Mucosa of rectum (tissue), 2 donors: ENCODE measurements around the gene KRTAP23-1.

Source experiments
- H3K27ac ChIP-seq, 2 donors: one replicate each; pipeline ENCODE4 v1.7.0; 2013; ENCODE audit warnings: inconsistent platforms in 2 of 2, low read depth in 2 of 2, low read length in 2 of 2
- H3K27me3 ChIP-seq, 2 donors: one replicate each; pipeline ENCODE4 v1.7.0; 2013; ENCODE audit warnings: low read length in 2 of 2; ENCODE audit not compliant: control insufficient read depth in 2 of 2, insufficient read depth in 2 of 2
- H3K36me3 ChIP-seq, 2 donors: one replicate each; pipeline ENCODE4 v1.7.0; 2013; ENCODE audit warnings: low read length in 2 of 2; ENCODE audit not compliant: control insufficient read depth in 2 of 2, insufficient read depth in 2 of 2
- H3K4me1 ChIP-seq, 2 donors: one replicate each; pipeline ENCODE4 v1.7.0; 2013; ENCODE audit warnings: low read length in 2 of 2, mild to moderate bottlenecking in 1 of 2; ENCODE audit not compliant: control insufficient read depth in 2 of 2, insufficient read depth in 2 of 2
- H3K4me3 ChIP-seq, 2 donors: one replicate each; pipeline ENCODE4 v1.7.0; 2013; ENCODE audit warnings: low read length in 2 of 2
- H3K9ac ChIP-seq, 2 donors: one replicate each; pipeline ENCODE4 v1.7.0; 2013; ENCODE audit warnings: low read length in 2 of 2, low read depth in 1 of 2, mild to moderate bottlenecking in 1 of 2
- H3K9me3 ChIP-seq, 2 donors: one replicate each; pipeline ENCODE4 v1.7.0; 2013; ENCODE audit warnings: low read length in 2 of 2; ENCODE audit not compliant: control insufficient read depth in 2 of 2
- donor health status: healthy.
- donor health status: Normal muscosa, but diverticular disease.

Gene KRTAP23-1

DNA sequence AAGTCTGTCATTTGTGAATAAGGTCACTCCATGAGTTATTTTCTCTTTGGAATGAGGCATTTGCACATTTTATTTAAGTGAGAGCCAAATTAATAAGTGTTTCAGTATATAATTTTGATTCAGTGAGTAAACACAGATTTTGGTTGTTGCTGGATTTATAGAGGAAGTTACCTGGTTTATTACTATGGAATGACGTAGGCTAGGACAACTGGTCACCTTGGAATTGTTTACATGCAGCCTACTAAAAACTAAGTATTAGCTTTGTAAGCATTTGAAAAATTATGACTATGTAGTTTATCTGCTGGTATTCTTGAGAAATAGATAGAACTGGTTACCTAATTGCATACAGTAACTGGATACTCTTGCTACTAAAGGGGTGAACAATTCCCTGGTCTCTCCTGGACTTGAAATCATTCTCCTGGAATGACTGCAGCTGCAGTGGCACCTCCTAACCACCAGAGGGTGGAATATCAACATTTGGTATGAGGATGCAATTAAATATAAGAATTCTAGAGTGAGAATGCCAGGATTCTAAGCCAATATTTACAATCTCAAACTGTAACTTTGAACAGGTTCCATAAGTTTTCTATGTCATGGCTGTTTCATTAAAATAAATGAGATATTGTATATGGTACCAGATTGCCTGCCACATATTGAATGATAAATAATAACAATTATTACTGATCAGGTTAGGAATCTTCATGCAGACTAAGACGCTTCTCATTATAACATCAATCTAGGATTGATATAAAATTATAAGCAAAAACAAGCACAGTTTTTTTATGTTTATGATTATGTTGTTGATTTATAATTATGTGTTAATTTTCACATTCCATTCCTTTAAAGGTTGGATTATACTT lies 7.5 kb downstream of the KRTAP23-1 start:
- Histone ChIP-seq H3K36me3 (no peaks in the 10 kb centered on the region), H3K4me1 (no peaks in the 10 kb centered on the region), H3K9me3 (no peaks in the 10 kb centered on the region), H3K9ac (no peak overlapping the region), H3K27me3 (no peaks in the 10 kb centered on the region), H3K4me3 (no peak overlapping the region), H3K27ac (no peak overlapping the region)

- Histone ChIP-seq H3K4me1 (no peaks in the 10 kb centered on the region), H3K4me3 (no peak overlapping the region), H3K9ac (no peak overlapping the region), H3K36me3 (no peaks in the 10 kb centered on the region), H3K27ac (no peak overlapping the region), H3K9me3 (no peaks in the 10 kb centered on the region), H3K27me3 (no peaks in the 10 kb centered on the region)
Measured at GRCh38 chr21:30338717-30339116, 9.7 kb downstream of the KRTAP23-1 start.

DNA sequence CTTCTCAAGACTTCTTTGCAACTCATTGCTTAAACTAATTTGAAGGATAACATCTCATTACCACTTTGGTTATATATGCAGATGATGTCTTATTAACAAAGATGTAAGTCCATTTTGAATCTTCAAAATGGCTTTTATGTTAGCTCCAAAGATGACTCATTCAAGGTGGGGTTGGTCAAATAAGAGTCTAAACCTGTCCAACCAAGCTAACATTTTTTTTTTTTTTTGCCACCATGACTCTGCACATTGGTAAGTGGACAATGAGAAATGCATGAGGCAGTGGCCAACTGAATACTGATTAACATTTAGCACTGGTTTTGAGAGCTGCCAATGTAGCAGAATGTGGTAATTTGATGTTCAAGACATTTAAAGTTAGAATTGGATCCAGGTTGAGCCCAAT lies 10.6 kb downstream of the KRTAP23-1 start:
- Histone ChIP-seq H3K9me3 (no peaks in the 10 kb centered on the region), H3K27ac (no peak overlapping the region), H3K27me3 (no peaks in the 10 kb centered on the region), H3K4me1 (no peaks in the 10 kb centered on the region), H3K9ac (no peak overlapping the region), H3K4me3 (no peak overlapping the region), H3K36me3 (no peaks in the 10 kb centered on the region)

- Histone ChIP-seq H3K9me3 (no peaks in the 10 kb centered on the region), H3K36me3 (no peaks in the 10 kb centered on the region), H3K9ac (no peak within 1 kb of the TSS), H3K27me3 (no peaks in the 10 kb centered on the region), H3K4me3 (no peak within 1 kb of the TSS), H3K4me1 (no peaks in the 10 kb centered on the region), H3K27ac (no peak within 1 kb of the TSS)
Measured at GRCh38 chr21:30337276-30337744, 11.1 kb downstream of the KRTAP23-1 start, which contains the start of gene KRTAP27-1. KRTAP27-1 (minus strand) TSS chr21:30337694; CDS start chr21:30337668, 26 bp downstream.

DNA sequence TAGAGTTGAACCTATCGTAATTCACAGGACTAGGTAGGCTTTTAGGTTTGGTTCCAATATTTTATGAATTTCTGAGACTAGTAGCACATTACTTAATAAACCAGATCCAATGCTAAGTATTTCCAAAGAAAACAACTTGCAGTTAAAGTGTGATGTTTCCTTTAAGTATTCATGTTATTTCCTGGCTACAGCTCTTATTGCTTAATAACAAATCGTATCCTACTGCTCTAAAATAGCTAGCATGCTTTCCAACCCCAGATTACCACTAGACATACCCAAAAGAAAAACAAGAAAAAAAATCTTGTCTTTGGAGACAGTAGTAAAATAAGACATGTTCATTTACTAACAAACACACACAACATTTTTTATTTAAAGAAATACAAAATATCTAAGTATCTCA lies 11.8 kb downstream of the KRTAP23-1 start:
- H3K36me3 ChIP-seq, result no peaks in the 10 kb centered on the region
- no peak overlapping the region for H3K27ac ChIP-seq

DNA sequence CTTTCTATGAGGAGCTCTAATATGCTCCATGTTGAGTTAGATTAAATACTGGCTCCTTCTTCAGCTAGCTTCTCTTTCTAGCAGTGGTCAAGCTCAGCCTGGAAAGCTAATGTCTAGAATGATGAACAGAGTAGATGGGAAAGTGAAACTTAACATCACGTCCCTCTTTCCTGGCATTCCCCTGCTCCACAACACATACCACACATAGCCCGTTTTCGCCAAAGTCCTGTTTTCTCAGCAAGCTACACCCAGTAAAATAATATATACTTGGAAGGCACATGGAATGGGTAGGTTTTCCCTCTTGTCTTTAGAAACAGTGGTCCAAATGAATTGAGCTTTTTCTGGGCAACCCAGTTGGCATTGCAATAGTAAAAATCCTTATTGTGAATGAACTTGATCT lies 14.7 kb downstream of the KRTAP23-1 start:
- Histone ChIP-seq H3K27ac (no peak overlapping the region), H3K27me3 (no peaks in the 10 kb centered on the region), H3K4me3 (no peak overlapping the region), H3K9ac (no peak overlapping the region), H3K36me3 (no peaks in the 10 kb centered on the region), H3K4me1 (no peaks in the 10 kb centered on the region), H3K9me3 (no peaks in the 10 kb centered on the region)

More for the DNA sequence above, 11.8 kb downstream of the KRTAP23-1 start:
- Histone ChIP-seq H3K4me3 (no peak overlapping the region), H3K27me3 (no peaks in the 10 kb centered on the region), H3K9me3 (no peaks in the 10 kb centered on the region), H3K9ac (no peak overlapping the region), H3K4me1 (no peaks in the 10 kb centered on the region)

GRCh38 chr21:30332681-30333080 lies 15.7 kb downstream of the KRTAP23-1 start:
- Histone ChIP-seq H3K4me3 (no peak overlapping the region), H3K9ac (no peak overlapping the region), H3K36me3 (no peaks in the 10 kb centered on the region), H3K27me3 (no peaks in the 10 kb centered on the region), H3K4me1 (no peaks in the 10 kb centered on the region), H3K27ac (no peak overlapping the region), H3K9me3 (no peaks in the 10 kb centered on the region)

DNA sequence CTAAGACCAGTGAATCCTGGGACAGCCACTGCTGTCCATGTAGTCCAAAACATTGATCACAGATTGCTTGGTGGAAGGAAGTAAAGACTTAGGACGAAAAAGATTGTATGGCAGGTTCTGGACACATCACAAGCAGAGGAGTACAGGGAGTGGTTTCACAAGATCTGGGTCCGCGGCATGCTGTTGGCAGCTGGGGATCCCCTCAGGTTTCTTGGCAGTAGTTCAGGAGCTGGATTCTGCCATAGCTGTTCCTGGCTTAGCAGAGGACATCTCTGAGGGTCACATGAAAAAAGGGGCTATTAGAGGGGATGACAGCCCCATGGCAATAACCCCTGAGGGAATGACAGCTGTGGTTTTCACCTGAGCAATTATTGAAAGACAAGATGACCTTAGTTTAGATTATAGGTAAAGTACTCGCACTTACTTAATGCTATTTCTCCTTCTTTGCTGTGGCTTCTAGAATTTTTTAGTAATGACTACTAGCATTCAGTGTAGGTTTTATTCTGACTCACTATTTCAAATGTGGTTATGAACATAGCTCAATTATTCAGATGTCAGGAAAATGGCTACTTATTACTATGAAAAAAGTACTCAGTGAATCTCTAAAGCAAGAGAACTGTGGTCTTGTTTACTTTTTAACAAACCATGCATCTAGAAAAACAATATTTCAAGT lies 19.1 kb downstream of the KRTAP23-1 start:
- Histone ChIP-seq H3K4me3 (no peak overlapping the region), H3K9ac (no peak overlapping the region), H3K27me3 (no peaks in the 10 kb centered on the region), H3K4me1 (no peaks in the 10 kb centered on the region), H3K9me3 (peaks cover 0 to 7% of the 10 kb centered on the region in 2 donors), H3K36me3 (no peaks in the 10 kb centered on the region), H3K27ac (no peak overlapping the region)

- no peaks in the 10 kb centered on the region for H3K36me3 ChIP-seq
- H3K4me1 ChIP-seq, result no peaks in the 10 kb centered on the region
Measured at GRCh38 chr21:30326390-30326789, 22.0 kb downstream of the KRTAP23-1 start.

GRCh38 chr21:30320215-30320614 lies 28.2 kb downstream of the KRTAP23-1 start, which contains the start of gene KRTAP26-1:
KRTAP26-1 (minus strand) TSS chr21:30320315; CDS start chr21:30320035, 280 bp downstream.
- Histone ChIP-seq H3K27ac (no peak within 1 kb of the TSS), H3K9me3 (no peaks in the 10 kb centered on the region), H3K9ac (no peak within 1 kb of the TSS), H3K4me1 (no peaks in the 10 kb centered on the region), H3K36me3 (no peaks in the 10 kb centered on the region), H3K27me3 (no peaks in the 10 kb centered on the region), H3K4me3 (no peak within 1 kb of the TSS)

More at GRCh38 chr21:30326390-30326789, 22.0 kb downstream of the KRTAP23-1 start:
- Histone ChIP-seq H3K27me3 (no peaks in the 10 kb centered on the region), H3K4me3 (no peak overlapping the region), H3K9me3 (peaks cover 0 to 7% of the 10 kb centered on the region in 2 donors), H3K9ac (no peak overlapping the region), H3K27ac (no peak overlapping the region)
